ENCODE results near the gene IFNA5. TPM values are rescaled to one million over a fixed set of nuclear protein-coding genes. Genes with fewer than 3 reads are reported as not detected.

The IFNA5 gene
- total and polyA plus RNA-seq, 2 of the 8 experiments (the other 6 are each of a cell fraction or from before 2014, with no cell fraction given), result not detected

DNA sequence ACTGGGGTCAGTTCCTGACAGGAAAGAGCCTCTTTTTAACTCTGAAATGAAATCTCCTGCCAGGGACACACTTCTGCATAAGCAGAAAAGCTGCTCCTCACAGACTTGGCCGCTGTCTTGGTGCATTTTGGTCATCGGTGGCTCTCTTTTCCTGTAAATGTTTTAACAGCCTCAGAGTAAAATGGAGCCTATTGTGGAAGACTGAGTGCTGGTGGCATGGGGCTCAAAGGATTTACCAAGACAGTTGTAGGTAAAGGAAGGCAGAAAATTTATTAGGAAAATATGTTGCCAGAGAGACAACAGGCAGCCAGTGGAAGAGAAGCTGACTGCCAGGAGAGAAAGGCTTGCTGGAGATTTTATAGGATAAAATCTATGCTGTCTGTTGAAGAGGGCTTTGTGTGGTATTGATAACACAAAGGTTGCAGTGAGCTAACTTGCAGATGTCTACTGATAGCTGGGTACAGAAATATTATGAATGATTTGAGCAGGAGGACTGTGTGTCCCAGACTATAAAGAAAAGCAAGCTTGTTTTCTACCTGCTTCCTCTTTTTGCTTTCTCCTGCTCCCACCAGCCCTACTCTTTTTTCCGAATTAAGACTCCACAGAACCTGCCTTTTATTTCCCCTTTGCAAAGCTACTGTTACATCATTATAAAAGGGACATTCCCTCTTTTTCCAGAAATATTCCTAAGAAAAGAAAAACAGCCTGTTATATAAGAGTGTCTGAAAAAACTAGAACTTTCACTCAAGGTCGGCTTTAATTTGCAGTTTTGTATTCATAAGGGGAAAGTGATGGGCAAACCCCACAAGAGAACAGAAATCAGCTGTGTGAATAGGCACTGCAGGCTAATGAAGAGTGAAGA, 37.4 kb downstream of the IFNA5 start:
- H3K4me2 ChIP-seq (ENCODE audit: insufficient read depth in 1 of 2, low read depth in 2 of 2, low read length in 2 of 2), result no peak overlapping the region
- H3K79me2 ChIP-seq (ENCODE audit: control insufficient read depth in 1 of 2, insufficient read depth in 2 of 2, low read length in 2 of 2), result no peaks in the 10 kb centered on the region
- no peaks in the 10 kb centered on the region for H3K36me3 ChIP-seq (ENCODE audit: control insufficient read depth in 2 of 4, insufficient read depth in 4 of 4, low read length in 3 of 4)
- H2BK15ac ChIP-seq (ENCODE audit: low read length), result no peak overlapping the region
- no peaks in the 10 kb centered on the region for H3K4me1 ChIP-seq (replicated peaks in 1 of 4; ENCODE audit: control insufficient read depth in 3 of 4, insufficient read depth in 4 of 4, low read length in 3 of 4)
- no peak overlapping the region for H3K9ac ChIP-seq (replicated peaks in 1 of 4; ENCODE audit: extremely low read depth in 1 of 4, low read depth in 3 of 4, low read length in 3 of 4)
- H4K91ac ChIP-seq (replicated peaks; ENCODE audit: insufficient read length, low read length), result no peak overlapping the region
- WGBS, 2 experiments (ENCODE audit: extremely low coverage in 1 of 2, insufficient coverage in 1 of 2, insufficient read length in 1 of 2, insufficient replicate concordance in 2 of 2, low coverage in 1 of 2, low lambda C conversion rate in 2 of 2, missing lambda C conversion rate in 1 of 2), result 75% methylated on average over 4 of the region's 4 CpGs; no CpG with 5 or more reads in 1 of the 2 experiments
- no peak overlapping the region for H3K4me3 ChIP-seq (ENCODE audit: extremely low read depth in 1 of 4, insufficient read depth in 2 of 4, low read depth in 3 of 4, low read length in 4 of 4)
- H3K9me3 ChIP-seq (ENCODE audit: insufficient read depth in 2 of 2, low read depth in 1 of 2, low read length in 1 of 2), result no peaks in the 10 kb centered on the region
- no peak overlapping the region for H4K8ac ChIP-seq (ENCODE audit: extremely low read depth, insufficient read depth, low read length)
- H3K14ac ChIP-seq (ENCODE audit: insufficient read length), result no peak overlapping the region
- no peak overlapping the region for H2BK20ac ChIP-seq (ENCODE audit: low read length)
- H3K79me1 ChIP-seq (ENCODE audit: low read depth, low read length), result no peaks in the 10 kb centered on the region
- DNase-seq (ENCODE audit: low read depth in 1 of 2, low spot score in 2 of 2) (no peak), FAIRE-seq (no peak)
- H4K20me1 ChIP-seq (replicated peaks in 1 of 2; ENCODE audit: control insufficient read depth in 1 of 2, insufficient read depth in 2 of 2, low read length in 2 of 2), result peaks cover 0 to 4% of the 10 kb centered on the region in 2 experiments
- no peaks in the 10 kb centered on the region for H3K23me2 ChIP-seq (ENCODE audit: low read depth, low read length)
- ChIA-PET CTCF (ENCODE audit: partially characterized antibody) (interaction anchor here (0.9 to 6.0 kb wide), 2 partner anchors 16 to 199 kb away, joined by 4 to 53 read pairs; no protein-coding TSS in a partner anchor), POLR2A (ENCODE audit: partially characterized antibody) (no interaction called here)
- no peak overlapping the region for H2BK12ac ChIP-seq (ENCODE audit: low read depth, low read length)
- no peak overlapping the region for H2AK5ac ChIP-seq (ENCODE audit: low read depth, low read length)
- TF ChIP-seq ASH2L (IDR thresholded peaks at IDR 0.05; ENCODE audit: low read length) (no peak), TBP (IDR thresholded peaks at IDR 0.05; ENCODE audit: low read depth, low read length) (no peak), ZNF274 (IDR thresholded peaks at IDR 0.05; ENCODE audit: borderline replicate concordance, extremely low read depth, low read length) (no peak), NRF1 (IDR thresholded peaks at IDR 0.05; ENCODE audit: low read depth, low read length) (no peak), BACH1 (IDR thresholded peaks at IDR 0.05; ENCODE audit: low read length) (no peak), SIN3A (conservative IDR thresholded peaks at IDR 0.05 in 1 of 2, IDR thresholded peaks at IDR 0.05 in 1 of 2; ENCODE audit: low read depth in 1 of 2, low read length in 2 of 2) (no peak)
- H3K56ac ChIP-seq (replicated peaks; ENCODE audit: insufficient read length, low read depth, low read length), result no peak overlapping the region
- no peak overlapping the region for H2AFZ ChIP-seq (ENCODE audit: low read length)
- H3K18ac ChIP-seq (ENCODE audit: extremely low read depth, low read length), result no peak overlapping the region
- H2BK120ac ChIP-seq (replicated peaks; ENCODE audit: low read depth, low read length), result no peak overlapping the region
- H3K23ac ChIP-seq (ENCODE audit: insufficient read length), result no peak overlapping the region
- H3K27ac ChIP-seq (ENCODE audit: low read depth, low read length), result no peak overlapping the region
- peaks cover 22 to 56% (median 42%) of the 10 kb centered on the region in 4 experiments for H3K27me3 ChIP-seq (replicated peaks in 1 of 4; ENCODE audit: control insufficient read depth in 3 of 4, extremely low read depth in 1 of 4, insufficient read depth in 3 of 4, low read length in 3 of 4)
- H3K4ac ChIP-seq (replicated peaks; ENCODE audit: insufficient read length, low read depth, low read length), result no peak overlapping the region
- H2BK5ac ChIP-seq (ENCODE audit: low read depth, low read length), result no peak overlapping the region
- H4K5ac ChIP-seq (ENCODE audit: insufficient read length, low read depth, low read length), result no peak overlapping the region
